ENCODE measurements around the gene RCN2. TPM values are rescaled to one million over a fixed set of nuclear protein-coding genes. Genes with fewer than 3 reads are reported as not detected.

The RCN2 gene
- total and polyA plus RNA-seq, 2 experiments from 2014 or later, result 68.4 to 150 TPM

DNA sequence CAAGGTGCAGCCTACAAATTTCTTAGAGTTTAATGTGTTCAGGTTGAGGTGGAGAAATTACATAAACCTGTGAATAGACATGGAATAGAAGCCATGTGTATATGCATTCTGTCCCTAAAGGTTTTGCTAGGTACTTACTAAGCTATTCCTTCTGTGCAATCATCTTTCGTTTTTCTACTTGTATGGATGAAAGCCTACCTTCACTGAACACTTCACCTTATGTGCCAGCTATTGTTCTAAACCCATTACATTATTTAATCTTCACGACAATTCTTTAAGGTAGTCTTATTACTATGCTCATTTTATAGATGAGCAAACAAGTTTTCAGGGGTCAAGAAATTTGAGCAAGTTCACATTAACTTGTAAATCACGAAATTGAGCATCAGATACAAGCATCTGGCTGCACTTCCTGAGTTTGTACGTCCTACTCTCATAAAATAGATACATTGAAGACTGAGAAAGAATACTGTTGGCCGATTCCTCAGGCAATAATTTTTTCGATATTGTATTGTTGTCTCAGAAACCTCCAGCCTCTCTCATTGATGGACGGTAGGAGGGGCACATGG lies 635 bp upstream of the RCN2 start:
- Histone ChIP-seq H3K27ac (peak overlapping the region; percentile 79), H3K4me3 (peak overlapping the region; percentile 23), H3K36me3 (peaks cover 17% of the 10 kb centered on the region), H3K27me3 (no peaks in the 10 kb centered on the region), H3K9me3 (ENCODE audit: low read depth) (no peaks in the 10 kb centered on the region), H3K4me1 (ENCODE audit: low read depth) (peaks cover 13% of the 10 kb centered on the region)
- no peak for DNase-seq (ENCODE audit: low read depth in 1 of 2, low spot score in 1 of 2)
- TF ChIP-seq, protein P1, sequence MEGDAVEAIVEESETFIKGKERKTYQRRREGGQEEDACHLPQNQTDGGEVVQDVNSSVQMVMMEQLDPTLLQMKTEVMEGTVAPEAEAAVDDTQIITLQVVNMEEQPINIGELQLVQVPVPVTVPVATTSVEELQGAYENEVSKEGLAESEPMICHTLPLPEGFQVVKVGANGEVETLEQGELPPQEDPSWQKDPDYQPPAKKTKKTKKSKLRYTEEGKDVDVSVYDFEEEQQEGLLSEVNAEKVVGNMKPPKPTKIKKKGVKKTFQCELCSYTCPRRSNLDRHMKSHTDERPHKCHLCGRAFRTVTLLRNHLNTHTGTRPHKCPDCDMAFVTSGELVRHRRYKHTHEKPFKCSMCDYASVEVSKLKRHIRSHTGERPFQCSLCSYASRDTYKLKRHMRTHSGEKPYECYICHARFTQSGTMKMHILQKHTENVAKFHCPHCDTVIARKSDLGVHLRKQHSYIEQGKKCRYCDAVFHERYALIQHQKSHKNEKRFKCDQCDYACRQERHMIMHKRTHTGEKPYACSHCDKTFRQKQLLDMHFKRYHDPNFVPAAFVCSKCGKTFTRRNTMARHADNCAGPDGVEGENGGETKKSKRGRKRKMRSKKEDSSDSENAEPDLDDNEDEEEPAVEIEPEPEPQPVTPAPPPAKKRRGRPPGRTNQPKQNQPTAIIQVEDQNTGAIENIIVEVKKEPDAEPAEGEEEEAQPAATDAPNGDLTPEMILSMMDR (IDR thresholded peaks at IDR 0.05; ENCODE audit: low read depth, low read length), result no peak

DNA sequence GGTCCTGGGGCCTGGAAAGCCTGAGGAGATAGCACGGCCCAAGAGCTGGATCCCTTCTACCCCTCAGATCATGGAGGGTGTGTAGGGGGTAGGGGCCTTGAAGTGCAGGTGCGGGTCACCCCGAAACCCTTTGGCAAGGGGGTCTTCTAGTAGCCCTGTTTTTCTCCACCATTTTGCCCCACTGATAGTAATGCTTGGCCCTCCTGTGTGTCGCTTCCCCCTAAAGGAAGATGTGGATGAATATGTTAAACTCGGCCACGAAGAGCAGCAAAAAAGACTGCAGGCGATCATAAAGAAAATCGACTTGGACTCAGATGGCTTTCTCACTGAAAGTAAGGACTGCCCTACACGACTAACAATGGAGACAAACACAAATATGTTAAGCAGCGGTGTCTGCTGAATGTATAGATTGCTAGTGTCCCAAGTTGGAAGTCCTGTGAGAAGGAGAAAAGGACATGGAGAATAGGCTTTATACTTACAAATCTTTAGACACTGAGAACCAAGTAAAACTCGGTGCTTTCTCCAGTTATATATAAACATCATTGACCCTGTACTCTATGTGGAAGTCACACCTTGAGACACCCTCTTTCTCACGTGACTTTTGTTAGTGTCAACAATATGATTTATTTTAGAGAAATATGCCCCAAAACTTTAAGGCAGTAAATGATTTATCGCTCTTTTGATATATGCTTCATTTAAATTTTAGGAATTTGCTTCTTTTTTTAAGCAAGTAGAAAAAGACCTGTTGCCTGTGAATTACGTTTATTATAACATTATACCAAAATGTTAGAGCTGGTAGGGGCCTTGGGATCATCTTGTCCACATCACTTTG lies 802 bp downstream of the RCN2 start:
- Histone ChIP-seq H3K27ac (peak overlapping the region; percentile 87), H3K4me3 (peak overlapping the region; percentile 73), H3K27me3 (no peaks in the 10 kb centered on the region), H3K4me1 (ENCODE audit: low read depth) (peaks cover 13% of the 10 kb centered on the region), H3K9me3 (ENCODE audit: low read depth) (no peaks in the 10 kb centered on the region), H3K36me3 (peaks cover 29% of the 10 kb centered on the region)
- peak; percentile 10 to 14 for DNase-seq (ENCODE audit: low read depth in 1 of 2, low spot score in 1 of 2)
- TF ChIP-seq, protein P1 (IDR thresholded peaks at IDR 0.05; ENCODE audit: low read depth, low read length), result no peak

DNA sequence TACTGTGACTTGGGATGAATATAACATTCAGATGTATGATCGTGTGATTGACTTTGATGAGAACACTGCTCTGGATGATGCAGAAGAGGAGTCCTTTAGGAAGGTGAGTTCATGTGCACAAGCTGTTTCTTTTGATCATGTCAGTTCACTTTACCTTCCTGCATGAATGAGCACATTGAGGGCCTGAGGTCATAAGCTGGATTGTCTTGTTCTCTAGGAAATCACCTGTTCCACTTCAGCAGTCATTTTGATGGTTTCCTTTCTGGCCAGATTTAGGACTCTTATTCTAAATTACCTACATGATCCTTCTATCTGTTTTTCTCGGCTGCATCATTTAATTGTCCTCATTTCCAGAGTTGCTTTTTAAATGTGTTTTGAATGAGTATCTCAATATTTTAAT lies 4.1 kb downstream of the RCN2 start:
- peaks cover 13% of the 10 kb centered on the region for H3K4me1 ChIP-seq (ENCODE audit: low read depth)
- H3K27ac ChIP-seq, result no peak overlapping the region
- no peak for DNase-seq (ENCODE audit: low read depth in 1 of 2, low spot score in 1 of 2)
- peaks cover 42% of the 10 kb centered on the region for H3K36me3 ChIP-seq
- no peak overlapping the region for H3K4me3 ChIP-seq
- H3K27me3 ChIP-seq, result no peaks in the 10 kb centered on the region
- TF ChIP-seq, protein P1 (IDR thresholded peaks at IDR 0.05; ENCODE audit: low read depth, low read length), result no peak
- H3K9me3 ChIP-seq (ENCODE audit: low read depth), result no peaks in the 10 kb centered on the region

DNA sequence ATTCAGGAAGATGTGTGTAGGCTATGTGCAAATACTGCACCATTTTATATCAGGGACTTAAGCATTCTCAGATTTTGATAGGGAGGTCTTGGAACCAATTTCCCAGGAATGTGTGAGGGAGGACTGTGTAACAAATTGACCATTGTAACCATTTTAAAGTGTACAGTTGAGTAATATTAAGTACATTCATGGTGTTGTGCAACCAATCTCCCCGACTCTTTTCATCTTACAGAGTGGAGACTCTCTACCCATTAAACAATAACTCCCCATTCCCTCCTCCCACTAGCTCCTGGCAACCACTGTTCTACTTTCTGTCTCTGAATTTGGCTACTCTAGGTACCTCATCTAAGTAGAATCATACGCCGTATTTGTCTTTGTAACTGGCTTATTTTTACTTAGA lies 5.1 kb downstream of the RCN2 start:
- H3K27me3 ChIP-seq, result no peaks in the 10 kb centered on the region
- peaks cover 42% of the 10 kb centered on the region for H3K36me3 ChIP-seq
- no peak overlapping the region for H3K4me3 ChIP-seq
- no peak overlapping the region for H3K27ac ChIP-seq
- TF ChIP-seq, protein P1 (IDR thresholded peaks at IDR 0.05; ENCODE audit: low read depth, low read length), result no peak
- no peaks in the 10 kb centered on the region for H3K9me3 ChIP-seq (ENCODE audit: low read depth)
- peak in 1 of 2 donors; percentile 84 for DNase-seq (ENCODE audit: low read depth in 1 of 2, low spot score in 1 of 2)
- H3K4me1 ChIP-seq (ENCODE audit: low read depth), result peaks cover 13% of the 10 kb centered on the region

DNA sequence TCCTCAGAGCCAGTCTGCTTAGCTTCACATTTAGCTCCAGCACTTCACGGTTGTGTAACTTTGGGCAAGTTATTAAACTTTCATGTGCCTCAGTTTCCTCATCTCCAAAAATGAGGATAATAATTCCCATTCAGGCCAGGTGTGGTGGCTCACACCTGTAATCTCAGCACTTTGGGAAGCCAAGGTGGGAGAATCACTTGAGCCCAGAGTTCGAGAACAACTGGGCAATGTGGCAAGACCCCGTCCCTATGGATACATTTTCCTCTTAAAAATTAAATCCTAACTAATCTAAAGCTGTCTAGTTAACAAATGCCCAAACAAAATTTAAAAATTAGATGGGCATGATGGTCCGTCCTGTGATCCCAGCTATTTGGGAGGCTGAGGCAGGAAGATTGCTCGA lies 7.2 kb downstream of the RCN2 start:
- H3K27ac ChIP-seq, result no peak overlapping the region
- peaks cover 42% of the 10 kb centered on the region for H3K36me3 ChIP-seq
- TF ChIP-seq, protein P1 (IDR thresholded peaks at IDR 0.05; ENCODE audit: low read depth, low read length), result no peak

More for the DNA sequence above, 7.2 kb downstream of the RCN2 start:
- no peaks in the 10 kb centered on the region for H3K4me1 ChIP-seq (ENCODE audit: low read depth)
- H3K27me3 ChIP-seq, result no peaks in the 10 kb centered on the region
- no peak overlapping the region for H3K4me3 ChIP-seq
- H3K9me3 ChIP-seq (ENCODE audit: low read depth), result no peaks in the 10 kb centered on the region
- DNase-seq (ENCODE audit: low read depth in 1 of 2, low spot score in 1 of 2), result no peak
